HUDEP-2 (cell line): ENCODE data around the gene SLC35D2.
"Not testable (repeated sequence)": the region's sequence is repeated elsewhere in the genome, so short reads cannot be mapped to it uniquely, and the experiment has no call there.

Experiments used
- DNase-seq, 76 experiments: peaks; one replicate each; lab custom pipeline; 2025; ENCODE audit not compliant: unreplicated experiment in 76 of 76; lab: John Stamatoyannopoulos, UW

Gene SLC35D2

GRCh38 chr9:96363175-96363967 lies 20.1 kb downstream of the SLC35D2 start:
- peak in 19 of 76 experiments; percentile 3 to 45 (median 22) for DNase-seq

- DNase-seq = not testable (repeated sequence)
Observed at GRCh38 chr9:96362119-96362518, 21.4 kb downstream of the SLC35D2 start.

GRCh38 chr9:96361668-96362067 lies 21.8 kb downstream of the SLC35D2 start:
- no peak for DNase-seq

GRCh38 chr9:96360976-96361375 lies 22.5 kb downstream of the SLC35D2 start:
- DNase-seq = no peak

GRCh38 chr9:96360523-96360922 lies 23.0 kb downstream of the SLC35D2 start:
- not testable (repeated sequence) for DNase-seq

GRCh38 chr9:96350866-96351265 lies 32.6 kb downstream of the SLC35D2 start:
- no peak for DNase-seq

GRCh38 chr9:96348261-96348660 lies 35.2 kb downstream of the SLC35D2 start:
- DNase-seq = no peak

- no peak for DNase-seq
Observed at GRCh38 chr9:96345551-96345950, 38.0 kb downstream of the SLC35D2 start.

- peak in 20 of 76 experiments; percentile 1 to 39 (median 12) for DNase-seq
Observed at GRCh38 chr9:96344458-96345180, 38.9 kb downstream of the SLC35D2 start.

GRCh38 chr9:96343515-96344360 lies 39.8 kb downstream of the SLC35D2 start:
- no peak for DNase-seq

GRCh38 chr9:96342571-96343245 lies 40.8 kb downstream of the SLC35D2 start:
- no peak for DNase-seq

- DNase-seq = no peak
Observed at GRCh38 chr9:96340707-96341106, 42.8 kb downstream of the SLC35D2 start.

GRCh38 chr9:96338299-96338698 lies 45.2 kb downstream of the SLC35D2 start:
- no peak for DNase-seq

- DNase-seq = no peak
Observed at GRCh38 chr9:96333958-96334357, 49.6 kb downstream of the SLC35D2 start.

- DNase-seq = no peak
Observed at GRCh38 chr9:96331236-96331947, 52.1 kb downstream of the SLC35D2 start.

GRCh38 chr9:96327694-96328352 lies 55.7 kb downstream of the SLC35D2 start:
- peak in 28 of 76 experiments; percentile 1 to 70 (median 32) for DNase-seq

GRCh38 chr9:96323169-96323568 lies 60.3 kb downstream of the SLC35D2 start:
- no peak for DNase-seq

GRCh38 chr9:96322736-96323135 lies 60.8 kb downstream of the SLC35D2 start:
- not testable (repeated sequence) for DNase-seq

GRCh38 chr9:96322210-96322609 lies 61.3 kb downstream of the SLC35D2 start:
- DNase-seq = not testable (repeated sequence)
